ENCODE data around the gene SF3A2. TPM values are rescaled to one million over a fixed set of nuclear protein-coding genes. Genes with fewer than 3 reads are reported as not detected.

SF3A2 gene
- total RNA-seq, 1 experiment from 2014 or later: 27.2 TPM

DNA sequence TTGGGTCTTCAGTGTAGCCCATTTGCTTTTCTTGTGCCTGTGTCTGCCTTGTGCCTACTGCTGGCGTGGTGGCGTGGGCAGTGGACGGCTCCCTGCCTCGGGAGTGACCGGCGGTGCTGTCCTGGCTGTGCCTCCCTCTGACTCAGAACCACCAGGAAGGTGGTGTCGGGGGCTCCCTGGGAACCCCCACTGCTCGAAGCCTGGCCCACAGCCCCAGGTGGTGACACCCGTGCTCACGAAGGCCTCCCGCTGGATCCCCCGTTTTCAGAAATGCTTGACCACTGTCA, 7.4 kb downstream of the SF3A2 start:
- H3K9ac ChIP-seq (ENCODE audit: low read length): no peak overlapping the region
- no peak overlapping the region for H3K4me3 ChIP-seq (ENCODE audit: low read length)
- no peaks in the 10 kb centered on the region for H3K9me3 ChIP-seq (ENCODE audit: low read length)
- H3K79me2 ChIP-seq (ENCODE audit: low read length): peaks cover 43% of the 10 kb centered on the region
- no peak for DNase-seq
- no peak overlapping the region for H3K4me2 ChIP-seq (ENCODE audit: low read depth, low read length, poor library complexity, severe bottlenecking)
- H3K27ac ChIP-seq (ENCODE audit: low read length): no peak overlapping the region
- no peak overlapping the region for H2AFZ ChIP-seq (ENCODE audit: low read length)
- H4K20me1 ChIP-seq (ENCODE audit: insufficient read depth, low read depth, low read length): peaks cover 42% of the 10 kb centered on the region
- peaks cover 5% of the 10 kb centered on the region for H3K36me3 ChIP-seq (ENCODE audit: insufficient read depth, low read length)
- H3K4me1 ChIP-seq (ENCODE audit: low read length): peaks cover 5% of the 10 kb centered on the region
- no peaks in the 10 kb centered on the region for H3K9me2 ChIP-seq (replicated peaks; ENCODE audit: insufficient read depth, low read length)
- H3K27me3 ChIP-seq (ENCODE audit: low read length): no peaks in the 10 kb centered on the region

- Histone ChIP-seq H3K4me1 (ENCODE audit: low read length) (peaks cover 1% of the 10 kb centered on the region; the same call in 1 of the 2 replicates), H3K27ac (ENCODE audit: low read length) (no peak overlapping the region), H3K4me3 (ENCODE audit: low read length) (no peak overlapping the region), H2AFZ (ENCODE audit: low read length) (no peak overlapping the region), H3K27me3 (ENCODE audit: low read length) (no peaks in the 10 kb centered on the region), H3K9me2 (replicated peaks; ENCODE audit: insufficient read depth, low read length) (no peaks in the 10 kb centered on the region), H3K9me3 (ENCODE audit: low read length) (no peaks in the 10 kb centered on the region), H4K20me1 (ENCODE audit: insufficient read depth, low read depth, low read length) (peaks cover 41% of the 10 kb centered on the region), H3K4me2 (ENCODE audit: low read depth, low read length, poor library complexity, severe bottlenecking) (no peak overlapping the region), H3K9ac (ENCODE audit: low read length) (no peak overlapping the region), H3K36me3 (ENCODE audit: insufficient read depth, low read length) (peaks cover 5% of the 10 kb centered on the region), H3K79me2 (ENCODE audit: low read length) (peaks cover 38% of the 10 kb centered on the region)
- no peak for DNase-seq
These were observed 7.9 kb downstream of the SF3A2 start for GRCh38 chr19:2244486-2244885.

DNA sequence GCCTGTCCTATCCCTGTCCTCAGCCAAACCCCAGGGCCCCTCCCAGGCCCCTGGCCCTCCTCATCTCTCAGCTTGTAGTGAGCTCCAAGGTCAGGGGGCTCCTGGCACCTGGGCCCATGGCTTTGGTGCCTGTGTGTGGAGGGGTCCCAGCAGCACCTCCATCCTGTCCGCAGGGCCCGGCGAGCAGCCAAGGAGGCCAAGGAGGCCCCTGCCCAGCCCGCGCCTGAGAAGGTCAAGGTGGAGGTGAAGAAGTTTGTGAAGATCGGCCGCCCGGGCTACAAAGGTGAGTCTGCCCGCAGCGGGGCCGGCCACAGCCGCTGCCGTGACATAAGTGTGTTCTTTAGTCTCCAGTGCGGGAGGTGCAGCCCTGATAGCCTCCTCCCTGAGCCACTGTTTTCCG, 8.6 kb downstream of the SF3A2 start:
- no peak for DNase-seq
- no peaks in the 10 kb centered on the region for H3K9me2 ChIP-seq (replicated peaks; ENCODE audit: insufficient read depth, low read length)
- peaks cover 30% of the 10 kb centered on the region for H3K79me2 ChIP-seq (ENCODE audit: low read length)
- H3K4me3 ChIP-seq (ENCODE audit: low read length): no peak overlapping the region
- H3K27me3 ChIP-seq (ENCODE audit: low read length): no peaks in the 10 kb centered on the region
- H2AFZ ChIP-seq (ENCODE audit: low read length): no peak overlapping the region
- peaks cover 33% of the 10 kb centered on the region for H4K20me1 ChIP-seq (ENCODE audit: insufficient read depth, low read depth, low read length)
- H3K4me1 ChIP-seq (ENCODE audit: low read length): no peaks in the 10 kb centered on the region
- no peak overlapping the region for H3K4me2 ChIP-seq (ENCODE audit: low read depth, low read length, poor library complexity, severe bottlenecking)
- peaks cover 4% of the 10 kb centered on the region for H3K36me3 ChIP-seq (ENCODE audit: insufficient read depth, low read length)
- H3K9ac ChIP-seq (ENCODE audit: low read length): no peak overlapping the region
- no peaks in the 10 kb centered on the region for H3K9me3 ChIP-seq (ENCODE audit: low read length)
- no peak overlapping the region for H3K27ac ChIP-seq (ENCODE audit: low read length)

DNA sequence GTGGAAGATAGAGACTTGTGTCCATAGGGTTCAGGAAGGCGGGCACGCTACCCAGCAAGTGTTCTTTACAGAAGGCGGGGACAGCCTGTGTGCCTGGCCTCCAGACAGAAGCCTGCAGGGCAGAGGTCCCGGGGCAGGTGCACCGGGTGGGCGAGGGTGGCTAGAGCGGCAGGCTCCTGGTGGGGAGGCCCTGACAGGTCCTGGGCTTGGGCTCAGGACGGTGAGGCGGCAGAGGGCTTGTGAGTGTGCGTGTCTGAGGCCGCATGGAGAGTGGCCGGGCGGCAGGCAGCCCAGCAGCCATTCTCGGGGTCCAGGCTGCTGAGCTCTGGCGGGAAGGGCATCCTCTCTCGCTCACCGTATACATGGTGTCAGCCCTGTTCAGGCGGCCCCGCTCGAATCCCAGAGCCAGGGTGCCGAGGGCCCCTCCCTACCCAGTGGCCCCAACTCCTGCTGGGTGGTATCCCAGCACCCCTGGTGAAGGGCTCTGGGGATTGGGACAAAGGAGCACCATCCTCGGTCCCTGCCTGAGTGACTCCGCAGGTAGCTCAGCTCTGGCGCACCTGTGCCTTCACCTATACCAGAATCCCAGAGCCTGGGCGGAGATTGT, 9.5 kb downstream of the SF3A2 start:
- H3K4me3 ChIP-seq (ENCODE audit: low read length): no peak overlapping the region
- H3K4me1 ChIP-seq (ENCODE audit: low read length): no peaks in the 10 kb centered on the region
- peaks cover 25% of the 10 kb centered on the region for H4K20me1 ChIP-seq (ENCODE audit: insufficient read depth, low read depth, low read length)
- no peaks in the 10 kb centered on the region for H3K27me3 ChIP-seq (ENCODE audit: low read length)
- no peak overlapping the region for H2AFZ ChIP-seq (ENCODE audit: low read length)
- H3K9ac ChIP-seq (ENCODE audit: low read length): no peak overlapping the region
- no peaks in the 10 kb centered on the region for H3K9me2 ChIP-seq (replicated peaks; ENCODE audit: insufficient read depth, low read length)
- no peaks in the 10 kb centered on the region; the same call in 1 of the 2 replicates for H3K36me3 ChIP-seq (ENCODE audit: insufficient read depth, low read length)
- no peaks in the 10 kb centered on the region for H3K9me3 ChIP-seq (ENCODE audit: low read length)
- DNase-seq: no peak
- H3K79me2 ChIP-seq (ENCODE audit: low read length): peaks cover 22% of the 10 kb centered on the region
- H3K4me2 ChIP-seq (ENCODE audit: low read depth, low read length, poor library complexity, severe bottlenecking): no peak overlapping the region
- H3K27ac ChIP-seq (ENCODE audit: low read length): no peak overlapping the region

- Histone ChIP-seq H4K20me1 (ENCODE audit: insufficient read depth, low read depth, low read length) (peaks cover 18% of the 10 kb centered on the region), H3K4me3 (ENCODE audit: low read length) (no peak overlapping the region), H3K9me3 (ENCODE audit: low read length) (no peaks in the 10 kb centered on the region), H3K9me2 (replicated peaks; ENCODE audit: insufficient read depth, low read length) (no peaks in the 10 kb centered on the region), H2AFZ (ENCODE audit: low read length) (no peak overlapping the region), H3K4me2 (ENCODE audit: low read depth, low read length, poor library complexity, severe bottlenecking) (no peak overlapping the region), H3K36me3 (ENCODE audit: insufficient read depth, low read length) (no peaks in the 10 kb centered on the region; the same call in 1 of the 2 replicates), H3K79me2 (ENCODE audit: low read length) (peaks cover 14% of the 10 kb centered on the region), H3K27ac (ENCODE audit: low read length) (no peak overlapping the region), H3K4me1 (ENCODE audit: low read length) (no peaks in the 10 kb centered on the region), H3K27me3 (ENCODE audit: low read length) (no peaks in the 10 kb centered on the region), H3K9ac (ENCODE audit: low read length) (no peak overlapping the region)
- no peak for DNase-seq
These were observed 10.3 kb downstream of the SF3A2 start for GRCh38 chr19:2246801-2247361.

- no peak overlapping the region for H3K4me3 ChIP-seq (ENCODE audit: low read length)
- H3K27me3 ChIP-seq (ENCODE audit: low read length): no peaks in the 10 kb centered on the region
- no peaks in the 10 kb centered on the region; the same call in 1 of the 2 replicates for H3K36me3 ChIP-seq (ENCODE audit: insufficient read depth, low read length)
- H3K9me3 ChIP-seq (ENCODE audit: low read length): no peaks in the 10 kb centered on the region
- H3K9ac ChIP-seq (ENCODE audit: low read length): no peak overlapping the region
- no peak for DNase-seq
- no peak overlapping the region for H3K27ac ChIP-seq (ENCODE audit: low read length)
- no peak overlapping the region for H3K4me2 ChIP-seq (ENCODE audit: low read depth, low read length, poor library complexity, severe bottlenecking)
- no peak overlapping the region for H2AFZ ChIP-seq (ENCODE audit: low read length)
- no peaks in the 10 kb centered on the region for H3K9me2 ChIP-seq (replicated peaks; ENCODE audit: insufficient read depth, low read length)
- peaks cover 8% of the 10 kb centered on the region for H3K79me2 ChIP-seq (ENCODE audit: low read length)
- H3K4me1 ChIP-seq (ENCODE audit: low read length): peaks cover 1% of the 10 kb centered on the region
- H4K20me1 ChIP-seq (ENCODE audit: insufficient read depth, low read depth, low read length): peaks cover 16% of the 10 kb centered on the region
These were observed 10.9 kb downstream of the SF3A2 start for GRCh38 chr19:2247433-2248101.

GRCh38 chr19:2248136-2249009, 11.7 kb downstream of the SF3A2 start:
- Histone ChIP-seq H3K9me2 (replicated peaks; ENCODE audit: insufficient read depth, low read length) (no peaks in the 10 kb centered on the region), H3K9me3 (ENCODE audit: low read length) (no peaks in the 10 kb centered on the region), H3K9ac (ENCODE audit: low read length) (no peak overlapping the region), H4K20me1 (ENCODE audit: insufficient read depth, low read depth, low read length) (peaks cover 19% of the 10 kb centered on the region), H3K4me1 (ENCODE audit: low read length) (peaks cover 9% of the 10 kb centered on the region), H2AFZ (ENCODE audit: low read length) (no peak overlapping the region), H3K4me3 (ENCODE audit: low read length) (no peak overlapping the region), H3K4me2 (ENCODE audit: low read depth, low read length, poor library complexity, severe bottlenecking) (no peak overlapping the region), H3K27ac (ENCODE audit: low read length) (no peak overlapping the region), H3K27me3 (ENCODE audit: low read length) (no peaks in the 10 kb centered on the region), H3K79me2 (ENCODE audit: low read length) (no peaks in the 10 kb centered on the region), H3K36me3 (ENCODE audit: insufficient read depth, low read length) (no peaks in the 10 kb centered on the region; the same call in 1 of the 2 replicates)
- no peak for DNase-seq

Data from Karpas-422 (cell line).